ENCODE results near the gene TRIM71.

The TRIM71 gene

DNA sequence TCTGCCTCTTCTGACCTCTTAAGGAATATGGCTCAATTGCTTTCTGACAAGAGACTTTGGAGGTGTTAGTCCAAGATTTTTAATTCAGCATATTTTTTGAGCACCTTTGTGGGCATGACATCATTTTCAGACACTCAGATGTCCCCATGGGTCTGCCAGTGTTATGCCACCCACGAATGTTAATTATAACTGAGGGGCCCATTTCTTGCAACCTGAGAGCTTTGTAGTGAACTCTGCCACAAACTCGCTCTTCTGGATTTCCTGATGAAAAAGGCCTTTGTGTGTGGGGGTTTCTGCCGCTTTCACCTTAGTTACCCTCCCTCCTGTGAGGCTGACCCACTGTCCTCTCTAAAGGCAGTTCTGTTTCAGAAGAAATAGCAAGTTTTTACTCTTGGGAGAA lies 69.1 kb downstream of the TRIM71 start:
- no peak for DNase-seq (ENCODE audit: low read depth in 1 of 2, low spot score in 1 of 2)
- no peak overlapping the region for H3K27ac ChIP-seq (replicated peaks)
- no peak for TF ChIP-seq GABPA (IDR thresholded peaks at IDR 0.05; ENCODE audit: low read depth)
- TF ChIP-seq, protein P1, sequence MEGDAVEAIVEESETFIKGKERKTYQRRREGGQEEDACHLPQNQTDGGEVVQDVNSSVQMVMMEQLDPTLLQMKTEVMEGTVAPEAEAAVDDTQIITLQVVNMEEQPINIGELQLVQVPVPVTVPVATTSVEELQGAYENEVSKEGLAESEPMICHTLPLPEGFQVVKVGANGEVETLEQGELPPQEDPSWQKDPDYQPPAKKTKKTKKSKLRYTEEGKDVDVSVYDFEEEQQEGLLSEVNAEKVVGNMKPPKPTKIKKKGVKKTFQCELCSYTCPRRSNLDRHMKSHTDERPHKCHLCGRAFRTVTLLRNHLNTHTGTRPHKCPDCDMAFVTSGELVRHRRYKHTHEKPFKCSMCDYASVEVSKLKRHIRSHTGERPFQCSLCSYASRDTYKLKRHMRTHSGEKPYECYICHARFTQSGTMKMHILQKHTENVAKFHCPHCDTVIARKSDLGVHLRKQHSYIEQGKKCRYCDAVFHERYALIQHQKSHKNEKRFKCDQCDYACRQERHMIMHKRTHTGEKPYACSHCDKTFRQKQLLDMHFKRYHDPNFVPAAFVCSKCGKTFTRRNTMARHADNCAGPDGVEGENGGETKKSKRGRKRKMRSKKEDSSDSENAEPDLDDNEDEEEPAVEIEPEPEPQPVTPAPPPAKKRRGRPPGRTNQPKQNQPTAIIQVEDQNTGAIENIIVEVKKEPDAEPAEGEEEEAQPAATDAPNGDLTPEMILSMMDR (IDR thresholded peaks at IDR 0.05; ENCODE audit: insufficient read depth, low read length) = no peak
- no peak for TF ChIP-seq POLR2AphosphoS5 (IDR thresholded peaks at IDR 0.05; ENCODE audit: low read depth)
- TF ChIP-seq SPI1 (IDR thresholded peaks at IDR 0.05; ENCODE audit: borderline replicate concordance, low read depth) = no peak
- TF ChIP-seq, protein P2, sequence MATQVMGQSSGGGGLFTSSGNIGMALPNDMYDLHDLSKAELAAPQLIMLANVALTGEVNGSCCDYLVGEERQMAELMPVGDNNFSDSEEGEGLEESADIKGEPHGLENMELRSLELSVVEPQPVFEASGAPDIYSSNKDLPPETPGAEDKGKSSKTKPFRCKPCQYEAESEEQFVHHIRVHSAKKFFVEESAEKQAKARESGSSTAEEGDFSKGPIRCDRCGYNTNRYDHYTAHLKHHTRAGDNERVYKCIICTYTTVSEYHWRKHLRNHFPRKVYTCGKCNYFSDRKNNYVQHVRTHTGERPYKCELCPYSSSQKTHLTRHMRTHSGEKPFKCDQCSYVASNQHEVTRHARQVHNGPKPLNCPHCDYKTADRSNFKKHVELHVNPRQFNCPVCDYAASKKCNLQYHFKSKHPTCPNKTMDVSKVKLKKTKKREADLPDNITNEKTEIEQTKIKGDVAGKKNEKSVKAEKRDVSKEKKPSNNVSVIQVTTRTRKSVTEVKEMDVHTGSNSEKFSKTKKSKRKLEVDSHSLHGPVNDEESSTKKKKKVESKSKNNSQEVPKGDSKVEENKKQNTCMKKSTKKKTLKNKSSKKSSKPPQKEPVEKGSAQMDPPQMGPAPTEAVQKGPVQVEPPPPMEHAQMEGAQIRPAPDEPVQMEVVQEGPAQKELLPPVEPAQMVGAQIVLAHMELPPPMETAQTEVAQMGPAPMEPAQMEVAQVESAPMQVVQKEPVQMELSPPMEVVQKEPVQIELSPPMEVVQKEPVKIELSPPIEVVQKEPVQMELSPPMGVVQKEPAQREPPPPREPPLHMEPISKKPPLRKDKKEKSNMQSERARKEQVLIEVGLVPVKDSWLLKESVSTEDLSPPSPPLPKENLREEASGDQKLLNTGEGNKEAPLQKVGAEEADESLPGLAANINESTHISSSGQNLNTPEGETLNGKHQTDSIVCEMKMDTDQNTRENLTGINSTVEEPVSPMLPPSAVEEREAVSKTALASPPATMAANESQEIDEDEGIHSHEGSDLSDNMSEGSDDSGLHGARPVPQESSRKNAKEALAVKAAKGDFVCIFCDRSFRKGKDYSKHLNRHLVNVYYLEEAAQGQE (IDR thresholded peaks at IDR 0.05; ENCODE audit: insufficient replicate concordance, low read depth) = no peak
- H3K4me3 ChIP-seq (replicated peaks; ENCODE audit: insufficient read depth, low read length) = no peak overlapping the region
- H3K27me3 ChIP-seq (ENCODE audit: insufficient read depth, poor library complexity, severe bottlenecking) = no peaks in the 10 kb centered on the region

DNA sequence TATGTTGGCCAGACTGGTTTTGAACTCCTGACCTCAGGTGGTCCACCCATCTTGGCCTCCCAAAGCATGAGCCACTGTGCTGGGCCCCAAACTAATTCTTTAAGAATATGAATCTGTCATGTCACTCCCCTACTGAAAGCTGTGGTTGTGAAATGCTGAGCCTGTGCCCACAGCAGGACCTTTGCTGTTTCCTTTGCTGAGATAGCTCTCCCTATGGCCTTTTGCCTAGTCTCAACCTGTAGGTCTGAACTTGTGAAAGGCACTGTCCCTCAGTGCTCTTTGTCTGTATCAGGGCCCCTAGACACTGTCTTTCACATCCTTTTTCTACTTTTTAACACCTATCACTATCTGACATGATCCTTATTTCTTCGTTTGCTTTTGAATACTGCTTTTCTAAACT lies 70.9 kb downstream of the TRIM71 start:
- no peak for TF ChIP-seq POLR2AphosphoS5 (IDR thresholded peaks at IDR 0.05; ENCODE audit: low read depth)
- no peak for TF ChIP-seq GABPA (IDR thresholded peaks at IDR 0.05; ENCODE audit: low read depth)
- H3K27ac ChIP-seq (replicated peaks) = no peak overlapping the region
- no peaks in the 10 kb centered on the region for H3K27me3 ChIP-seq (ENCODE audit: insufficient read depth, poor library complexity, severe bottlenecking)
- no peak for DNase-seq (ENCODE audit: low read depth in 1 of 2, low spot score in 1 of 2)
- H3K4me3 ChIP-seq (replicated peaks; ENCODE audit: insufficient read depth, low read length) = no peak overlapping the region

DNA sequence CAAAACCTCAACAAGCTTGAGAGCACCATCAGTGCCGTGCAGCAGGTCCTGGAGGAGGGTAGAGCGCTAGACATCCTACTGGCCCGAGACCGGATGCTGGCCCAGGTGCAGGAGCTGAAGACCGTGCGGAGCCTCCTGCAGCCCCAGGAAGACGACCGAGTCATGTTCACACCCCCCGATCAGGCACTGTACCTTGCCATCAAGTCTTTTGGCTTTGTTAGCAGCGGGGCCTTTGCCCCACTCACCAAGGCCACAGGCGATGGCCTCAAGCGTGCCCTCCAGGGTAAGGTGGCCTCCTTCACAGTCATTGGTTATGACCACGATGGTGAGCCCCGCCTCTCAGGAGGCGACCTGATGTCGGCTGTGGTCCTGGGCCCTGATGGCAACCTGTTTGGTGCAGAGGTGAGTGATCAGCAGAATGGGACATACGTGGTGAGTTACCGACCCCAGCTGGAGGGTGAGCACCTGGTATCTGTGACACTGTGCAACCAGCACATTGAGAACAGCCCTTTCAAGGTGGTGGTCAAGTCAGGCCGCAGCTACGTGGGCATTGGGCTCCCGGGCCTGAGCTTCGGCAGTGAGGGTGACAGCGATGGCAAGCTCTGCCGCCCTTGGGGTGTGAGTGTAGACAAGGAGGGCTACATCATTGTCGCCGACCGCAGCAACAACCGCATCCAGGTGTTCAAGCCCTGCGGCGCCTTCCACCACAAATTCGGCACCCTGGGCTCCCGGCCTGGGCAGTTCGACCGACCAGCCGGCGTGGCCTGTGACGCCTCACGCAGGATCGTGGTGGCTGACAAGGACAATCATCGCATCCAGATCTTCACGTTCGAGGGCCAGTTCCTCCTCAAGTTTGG lies 72.9 kb downstream of the TRIM71 start:
- no peak overlapping the region for H3K4me3 ChIP-seq (replicated peaks; ENCODE audit: insufficient read depth, low read length)
- DNase-seq (ENCODE audit: low read depth in 1 of 2, low spot score in 1 of 2) = no peak
- H3K27ac ChIP-seq (replicated peaks) = no peak overlapping the region
- TF ChIP-seq, protein P1 (IDR thresholded peaks at IDR 0.05; ENCODE audit: insufficient read depth, low read length) = no peak
- TF ChIP-seq POLR2AphosphoS5 (IDR thresholded peaks at IDR 0.05; ENCODE audit: low read depth) (no peak), GABPA (IDR thresholded peaks at IDR 0.05; ENCODE audit: low read depth) (no peak)
- TF ChIP-seq, protein P2 (IDR thresholded peaks at IDR 0.05; ENCODE audit: insufficient replicate concordance, low read depth) = no peak
- no peaks in the 10 kb centered on the region for H3K27me3 ChIP-seq (ENCODE audit: insufficient read depth, poor library complexity, severe bottlenecking)

DNA sequence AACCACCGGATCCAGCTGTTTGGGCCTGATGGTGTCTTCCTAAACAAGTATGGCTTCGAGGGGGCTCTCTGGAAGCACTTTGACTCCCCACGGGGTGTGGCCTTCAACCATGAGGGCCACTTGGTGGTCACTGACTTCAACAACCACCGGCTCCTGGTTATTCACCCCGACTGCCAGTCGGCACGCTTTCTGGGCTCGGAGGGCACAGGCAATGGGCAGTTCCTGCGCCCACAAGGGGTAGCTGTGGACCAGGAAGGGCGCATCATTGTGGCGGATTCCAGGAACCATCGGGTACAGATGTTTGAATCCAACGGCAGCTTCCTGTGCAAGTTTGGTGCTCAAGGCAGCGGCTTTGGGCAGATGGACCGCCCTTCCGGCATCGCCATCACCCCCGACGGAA lies 73.6 kb downstream of the TRIM71 start:
- Histone ChIP-seq H3K4me3 (replicated peaks; ENCODE audit: insufficient read depth, low read length) (no peak overlapping the region), H3K27ac (replicated peaks) (no peak overlapping the region), H3K27me3 (ENCODE audit: insufficient read depth, poor library complexity, severe bottlenecking) (no peaks in the 10 kb centered on the region)
- no peak for DNase-seq (ENCODE audit: low read depth in 1 of 2, low spot score in 1 of 2)
- TF ChIP-seq GABPA (IDR thresholded peaks at IDR 0.05; ENCODE audit: low read depth) (no peak), POLR2AphosphoS5 (IDR thresholded peaks at IDR 0.05; ENCODE audit: low read depth) (no peak), SPI1 (IDR thresholded peaks at IDR 0.05; ENCODE audit: borderline replicate concordance, low read depth) (no peak)
- TF ChIP-seq, protein P2 (IDR thresholded peaks at IDR 0.05; ENCODE audit: insufficient replicate concordance, low read depth) = no peak
- TF ChIP-seq, protein P1 (IDR thresholded peaks at IDR 0.05; ENCODE audit: insufficient read depth, low read length) = no peak

All from HL-60 (cell line).